Fibroblast of the aortic adventitia (primary cell): ENCODE data around the gene INPPL1. TPM values are rescaled to one million over a fixed set of nuclear protein-coding genes. Genes with fewer than 3 reads are reported as not detected.

Source experiments
- DNase-seq: peaks from one replicate; pipeline ENCODE4 v3.0.0-alpha.2; 2010; ENCODE audit warnings: low read depth
- H3K4me3 ChIP-seq: 2 replicates; pipeline ENCODE4 v1.5.1; 2011; ENCODE audit warnings: low read depth, mild to moderate bottlenecking, control low read depth, low read length, moderate library complexity
- CTCF ChIP-seq: IDR thresholded peaks from 2 replicates; pipeline ENCODE4 v1.5.1; 2011; ENCODE audit warnings: mild to moderate bottlenecking, low read length, control low read depth, inconsistent platforms; ENCODE audit not compliant: insufficient read depth
- total RNA-seq: library from RNA; depleted of rRNA; stranded (reverse); fragments of >200 nt; gene quantifications from 2 replicates; pipeline ENCODE4 v1.2.3, GENCODE V29; 2012; ENCODE audit warnings: low replicate concordance

The INPPL1 gene
- total RNA-seq, 1 donor: 54.6 TPM

GRCh38 chr11:72229336-72229924, 4.9 kb downstream of the INPPL1 start:
- TF ChIP-seq CTCF: no peak
- DNase-seq: no peak

DNA sequence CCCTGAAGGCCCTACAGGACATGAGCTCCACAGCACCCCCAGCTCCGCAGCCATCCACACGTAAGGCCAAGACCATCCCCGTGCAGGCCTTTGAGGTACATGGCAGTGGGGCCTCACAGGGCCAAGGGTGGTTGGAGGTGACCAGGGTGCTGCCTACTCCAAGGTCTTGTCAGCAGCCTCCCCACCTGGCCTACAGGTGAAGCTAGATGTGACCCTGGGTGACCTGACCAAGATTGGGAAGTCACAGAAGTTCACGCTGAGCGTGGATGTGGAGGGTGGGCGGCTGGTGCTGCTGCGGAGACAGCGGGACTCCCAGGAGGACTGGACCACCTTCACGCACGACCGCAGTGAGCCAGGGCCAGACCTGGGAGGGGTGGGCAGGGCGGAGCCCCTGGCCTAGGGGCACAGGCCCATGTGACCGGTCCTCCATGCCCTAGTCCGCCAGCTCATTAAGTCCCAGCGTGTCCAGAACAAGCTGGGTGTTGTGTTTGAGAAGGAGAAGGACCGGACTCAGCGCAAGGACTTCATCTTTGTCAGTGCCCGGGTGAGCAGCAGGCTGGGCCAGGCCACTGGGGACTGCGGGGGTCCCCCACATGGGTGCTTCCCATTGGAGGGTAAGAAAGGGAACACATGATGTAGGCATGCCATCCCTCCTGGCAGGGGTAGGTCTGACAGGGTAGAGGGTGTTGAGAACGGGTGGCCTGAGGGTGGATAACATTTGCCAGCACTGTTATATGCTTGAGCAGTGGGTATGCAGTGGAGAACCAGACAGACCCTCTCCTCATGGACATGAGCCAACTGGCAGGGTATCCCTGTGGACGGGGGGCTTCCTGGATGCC, 5.6 kb downstream of the INPPL1 start:
- TF ChIP-seq CTCF: no peak
- DNase-seq: no peak
- no peak overlapping the region for H3K4me3 ChIP-seq

More at GRCh38 chr11:72229336-72229924, 4.9 kb downstream of the INPPL1 start:
- no peak overlapping the region for H3K4me3 ChIP-seq

GRCh38 chr11:72230764-72231365, 6.3 kb downstream of the INPPL1 start:
- TF ChIP-seq CTCF: no peak
- DNase-seq: no peak
- H3K4me3 ChIP-seq: no peak overlapping the region

GRCh38 chr11:72231396-72232259, 7.1 kb downstream of the INPPL1 start:
- no peak for DNase-seq

GRCh38 chr11:72232260-72233055, 7.9 kb downstream of the INPPL1 start:
- H3K4me3 ChIP-seq: no peak overlapping the region
- TF ChIP-seq CTCF: no peak
- DNase-seq: no peak

More at GRCh38 chr11:72231396-72232259, 7.1 kb downstream of the INPPL1 start:
- TF ChIP-seq CTCF: no peak
- H3K4me3 ChIP-seq: no peak overlapping the region
